GM19452 (cell line): ENCODE measurements around the gene SUGP2.

Experiments used
- ATAC-seq: cut with Tn5 transposase; IDR thresholded peaks from one replicate; pipeline ENCODE4 v1.9.1; 2021; ENCODE audit not compliant: unreplicated experiment

The SUGP2 gene

DNA sequence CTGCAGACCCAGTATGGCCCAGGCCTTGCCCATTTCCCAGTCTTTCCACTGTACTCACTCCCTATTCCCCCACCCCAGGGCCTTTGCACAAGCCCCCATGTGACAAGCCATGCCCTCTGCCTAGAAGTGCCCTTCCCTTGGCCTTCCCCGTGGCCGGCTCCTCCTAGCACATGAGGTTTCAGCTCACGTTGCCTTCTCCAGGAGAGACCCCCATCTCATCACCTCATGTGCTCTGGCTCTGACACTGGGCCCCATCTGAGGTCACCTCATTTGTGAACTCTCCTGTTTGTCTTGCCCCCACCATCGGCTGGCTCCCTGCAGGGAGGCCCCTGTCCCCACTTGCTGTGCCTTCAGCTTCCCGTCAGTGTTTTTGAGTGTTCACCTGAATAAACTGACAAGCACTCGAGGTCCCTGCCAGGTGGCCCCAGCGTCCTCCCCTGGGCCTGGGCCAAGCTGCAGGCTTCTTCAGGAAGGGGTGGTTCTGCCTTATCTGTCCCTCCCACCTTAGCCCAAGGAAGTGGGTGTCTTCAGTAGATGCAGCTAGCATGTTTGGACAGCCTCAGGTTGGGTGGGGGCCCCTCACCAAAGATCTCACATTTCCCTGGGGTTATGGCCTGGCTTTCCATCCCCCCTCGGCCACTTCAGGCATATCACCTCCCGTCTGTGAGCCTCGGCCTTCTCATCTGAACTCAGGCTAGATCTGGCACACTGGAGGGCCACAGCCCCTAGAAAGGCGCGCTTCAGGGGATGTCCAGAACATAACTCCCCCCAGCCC lies 26.7 kb upstream of the SUGP2 start:
- ATAC-seq, result no peak

GRCh38 chr19:19059018-19059836 lies 25.9 kb upstream of the SUGP2 start:
- no peak for ATAC-seq

DNA sequence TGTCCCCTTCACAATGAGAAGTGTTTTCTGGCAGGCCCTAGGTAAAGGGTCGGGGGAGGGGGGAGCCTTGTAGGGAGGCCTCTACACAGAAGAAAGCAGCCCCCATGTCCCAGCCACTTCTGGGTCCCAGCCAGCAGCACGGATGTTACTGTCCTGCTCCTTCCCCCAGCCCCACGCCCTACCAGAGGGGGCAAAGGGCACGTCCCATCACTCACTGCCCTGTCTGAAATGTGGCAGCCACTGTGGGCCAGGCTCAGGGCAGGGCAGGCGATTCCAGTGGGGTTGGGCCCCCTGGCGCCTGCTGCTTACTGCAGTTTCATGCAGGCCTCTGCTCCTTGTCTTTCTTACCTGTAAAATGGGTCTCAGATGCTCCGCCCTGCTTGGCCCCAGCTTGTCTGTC lies 24.4 kb upstream of the SUGP2 start:
- ATAC-seq, result no peak

GRCh38 chr19:19057317-19057716 lies 24.0 kb upstream of the SUGP2 start:
- ATAC-seq, result no peak

DNA sequence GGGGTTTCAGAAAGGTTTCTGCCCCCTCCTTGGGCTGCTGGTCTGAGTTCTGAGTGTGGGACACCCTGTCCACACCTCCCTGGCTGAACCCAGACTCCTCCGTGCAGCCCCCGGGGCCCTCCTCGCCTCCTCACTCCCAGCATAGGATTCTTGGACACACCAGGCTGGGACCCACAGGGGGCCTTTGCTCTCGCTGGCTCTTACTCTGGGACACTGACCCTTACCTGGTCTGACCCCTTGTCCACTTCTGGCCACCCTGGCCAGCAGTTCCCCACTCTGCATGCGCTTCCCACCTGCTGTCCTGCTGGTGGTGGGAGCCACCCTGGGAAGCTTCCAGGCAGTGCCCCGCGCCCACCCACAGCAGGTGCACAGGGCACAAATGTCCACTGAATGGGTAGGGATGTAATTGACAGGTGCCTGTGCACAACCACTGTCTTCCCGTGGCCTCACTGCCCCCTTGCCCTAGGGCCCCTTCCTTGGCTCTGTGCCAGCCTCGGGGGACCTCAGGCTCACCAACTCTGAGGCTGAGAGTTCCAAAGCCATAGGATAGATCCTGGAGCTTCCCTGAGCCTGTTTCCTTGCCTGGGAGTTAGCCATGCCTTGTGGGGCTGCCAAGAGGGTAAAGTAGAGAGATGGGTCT lies 23.4 kb upstream of the SUGP2 start:
- ATAC-seq, result no peak

GRCh38 chr19:19055701-19056100 lies 22.4 kb upstream of the SUGP2 start:
- ATAC-seq, result no peak

DNA sequence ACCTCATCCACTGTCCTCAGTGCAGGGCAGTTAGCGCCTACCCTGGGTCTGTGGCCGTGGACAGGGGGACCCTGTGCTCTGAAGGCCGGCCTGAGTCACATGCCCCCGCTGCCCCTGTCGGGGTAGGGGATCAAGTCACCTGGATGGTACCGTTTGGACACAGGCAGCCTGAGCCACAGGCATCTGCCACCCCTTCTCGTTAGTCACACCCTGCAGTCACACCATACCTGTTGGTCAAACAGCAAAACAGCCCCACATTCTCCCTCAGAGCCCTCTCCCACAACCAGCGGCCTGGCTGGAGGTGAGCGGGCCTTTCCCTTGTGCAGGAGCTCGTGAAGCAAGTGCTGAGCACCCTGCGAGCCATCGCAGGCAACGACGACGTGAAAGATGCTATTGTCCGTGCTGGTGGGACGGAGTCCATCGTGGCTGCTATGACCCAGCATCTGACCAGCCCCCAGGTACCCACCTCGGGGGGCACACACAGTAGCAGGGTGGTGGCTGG lies 21.7 kb upstream of the SUGP2 start:
- no peak for ATAC-seq

DNA sequence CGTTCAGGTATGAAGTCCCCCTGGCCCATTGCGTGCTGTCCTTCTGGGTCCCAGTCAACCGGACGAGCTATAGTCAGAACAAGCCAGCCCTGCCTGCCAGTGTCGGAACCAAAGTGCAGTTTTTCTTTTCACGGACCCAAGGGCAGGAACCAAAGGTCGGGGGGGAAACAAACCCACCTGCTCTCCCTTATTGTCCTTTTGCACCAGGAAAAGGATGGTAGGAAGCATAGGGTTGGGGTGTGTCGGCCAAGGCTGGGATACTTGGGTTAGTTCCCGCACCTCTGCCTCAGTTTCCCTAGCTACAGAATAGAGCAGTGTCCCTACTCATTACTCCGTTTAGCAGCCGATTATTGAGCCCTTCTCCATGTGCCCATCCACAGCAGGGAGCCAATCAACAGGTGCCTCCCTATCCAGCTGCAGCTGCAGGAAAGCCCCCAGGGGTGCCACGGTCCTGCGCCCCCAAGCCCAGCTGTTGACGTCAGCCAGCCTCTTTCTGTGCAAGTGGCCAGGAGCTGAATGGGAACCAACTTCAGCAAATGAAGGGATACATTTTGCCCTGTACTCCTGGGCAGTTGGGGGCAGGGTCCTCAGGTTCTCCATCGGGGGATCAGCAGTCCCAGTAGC lies 21.1 kb upstream of the SUGP2 start:
- no peak for ATAC-seq

GRCh38 chr19:19053508-19054314 lies 20.4 kb upstream of the SUGP2 start:
- no peak for ATAC-seq

DNA sequence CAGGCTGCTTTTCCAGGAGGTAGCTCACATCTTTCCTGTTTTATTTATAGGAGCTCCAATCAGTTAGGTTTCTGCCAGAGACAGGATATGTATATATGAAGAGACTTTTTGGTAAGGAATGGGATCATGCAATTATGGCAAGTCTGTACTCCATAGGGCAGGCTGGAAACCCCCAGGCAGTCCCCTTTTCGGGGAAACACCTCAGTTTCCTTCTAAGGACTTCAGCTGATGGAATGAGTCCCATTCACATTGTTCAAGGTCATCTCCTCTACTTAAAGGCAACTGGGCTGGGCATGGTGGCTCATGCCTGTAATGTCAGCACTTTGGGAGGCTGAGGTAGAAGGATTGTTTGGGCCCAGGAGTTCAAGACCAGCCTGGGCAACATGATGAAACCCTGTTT lies 19.6 kb upstream of the SUGP2 start:
- ATAC-seq, result no peak

DNA sequence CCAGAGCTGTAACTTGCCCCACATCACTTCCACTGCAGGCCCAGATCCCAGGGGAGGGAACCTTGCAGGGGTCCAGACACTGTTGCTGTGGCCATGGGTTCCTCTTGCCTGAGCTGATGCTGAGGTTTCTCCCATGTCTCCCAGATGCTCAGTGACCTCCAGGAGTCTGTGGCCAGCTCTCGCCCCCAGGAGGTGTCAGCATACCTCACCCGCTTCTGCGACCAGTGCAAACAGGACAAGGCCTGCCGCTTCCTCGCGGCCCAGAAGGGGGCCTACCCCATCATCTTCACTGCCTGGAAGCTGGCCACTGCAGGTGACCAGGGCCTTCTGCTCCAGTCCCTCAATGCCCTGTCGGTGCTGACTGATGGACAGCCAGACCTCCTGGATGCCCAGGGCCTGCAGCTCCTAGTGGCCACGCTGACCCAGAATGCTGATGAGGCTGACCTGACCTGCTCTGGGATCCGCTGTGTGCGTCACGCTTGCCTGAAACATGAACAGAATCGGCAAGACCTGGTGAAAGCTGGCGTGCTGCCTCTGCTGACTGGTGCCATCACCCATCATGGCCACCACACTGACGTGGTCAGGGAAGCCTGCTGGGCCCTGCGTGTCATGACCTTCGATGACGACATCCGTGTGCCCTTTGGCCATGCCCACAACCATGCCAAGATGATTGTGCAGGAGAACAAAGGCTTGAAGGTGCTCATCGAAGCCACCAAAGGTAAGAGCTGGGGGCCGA lies 18.3 kb upstream of the SUGP2 start:
- ATAC-seq, result no peak

DNA sequence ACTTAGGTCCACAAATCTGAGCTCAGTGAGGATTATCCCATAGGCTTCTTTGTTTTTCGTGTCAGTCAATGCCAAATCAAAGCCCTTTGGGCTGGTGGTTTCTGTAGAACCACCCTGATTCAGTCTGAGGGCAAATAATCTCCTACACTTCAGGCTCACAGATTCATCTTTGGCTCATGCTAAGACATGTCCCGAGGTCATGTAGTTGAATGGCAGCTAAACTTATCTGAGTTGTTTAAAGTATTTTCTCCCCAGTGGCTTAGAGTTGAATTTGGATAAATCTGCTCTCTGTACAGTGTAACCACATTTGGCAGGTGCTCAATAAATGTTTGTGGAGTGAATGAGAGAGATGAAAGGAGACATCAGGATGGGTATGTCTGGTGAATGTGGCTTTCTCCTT lies 17.4 kb upstream of the SUGP2 start:
- ATAC-seq, result no peak

DNA sequence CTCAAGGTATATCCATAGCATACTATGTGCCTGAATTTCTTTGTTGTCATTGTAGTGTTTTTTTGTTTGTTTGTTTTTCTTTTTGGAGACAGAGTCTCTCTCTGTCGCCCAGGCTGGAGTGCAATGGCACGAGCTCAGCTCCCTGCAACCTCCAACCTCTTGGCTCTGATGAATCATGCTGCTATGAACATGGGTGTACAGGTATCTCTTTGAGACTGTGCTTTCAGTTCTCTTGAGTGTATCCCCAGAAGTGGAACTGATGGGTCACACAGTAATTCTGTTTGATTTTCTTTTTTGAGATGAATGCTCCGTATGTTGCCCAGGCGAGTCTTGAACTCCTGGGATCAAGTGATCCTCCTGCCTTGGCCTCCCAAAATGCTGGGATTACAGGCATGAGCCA lies 16.8 kb upstream of the SUGP2 start:
- no peak for ATAC-seq

DNA sequence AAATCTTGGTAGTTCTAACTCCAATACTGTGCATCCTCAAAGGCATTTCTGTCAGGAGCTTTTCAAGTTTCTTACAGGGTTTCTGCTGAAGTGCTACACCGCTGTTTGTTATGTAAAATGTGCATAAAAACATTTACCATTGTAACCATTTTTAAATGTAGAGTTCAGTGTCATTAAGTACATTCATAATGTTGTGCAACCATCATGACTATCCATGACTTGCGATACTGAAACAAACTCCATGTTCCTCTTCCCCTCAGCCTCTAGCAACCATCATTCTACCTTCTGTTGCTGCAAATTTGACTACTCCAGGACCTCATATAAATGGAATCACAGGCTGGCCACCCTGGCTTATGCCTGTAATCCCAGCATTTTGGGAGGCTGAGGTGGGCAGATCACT lies 16.1 kb upstream of the SUGP2 start:
- no peak for ATAC-seq

DNA sequence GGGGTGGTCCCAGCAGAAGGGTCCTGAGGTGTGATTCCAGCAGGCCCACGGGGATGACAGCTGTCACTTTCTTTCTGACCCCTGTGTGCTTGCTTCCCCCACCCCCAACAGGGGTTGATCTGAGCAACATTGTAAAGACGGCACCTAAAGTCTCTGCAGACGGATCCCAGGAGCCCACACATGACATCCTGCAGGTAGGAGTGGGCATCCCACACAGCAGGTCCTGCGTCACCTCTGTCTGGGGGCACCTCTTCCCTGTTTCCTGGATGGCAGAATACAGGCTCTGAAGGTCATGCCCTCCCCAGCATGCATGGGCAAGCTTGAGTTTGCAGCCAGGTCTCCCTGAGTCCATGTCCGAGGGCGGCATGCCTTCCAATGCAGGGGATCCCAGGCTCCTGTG lies 10.6 kb upstream of the SUGP2 start:
- no peak for ATAC-seq

DNA sequence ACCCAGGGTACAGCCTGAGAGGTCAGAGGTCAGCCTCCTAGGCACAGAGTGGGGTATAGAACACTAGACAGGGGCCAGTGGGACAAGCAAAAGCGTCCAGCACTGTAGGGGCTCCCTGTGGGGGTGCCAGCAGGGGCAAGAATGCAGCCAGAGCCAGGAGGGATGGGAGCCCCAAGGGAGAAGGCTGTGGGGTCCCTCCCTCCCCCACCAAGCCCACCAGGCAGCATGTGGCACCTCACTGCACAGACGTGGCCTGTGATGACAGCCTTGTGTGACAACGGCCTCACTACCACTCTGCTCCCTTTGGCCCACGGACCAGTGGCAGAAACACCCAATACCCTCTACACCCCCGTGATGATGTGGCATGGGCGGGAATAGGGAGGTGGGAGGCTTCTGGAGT lies 10.2 kb upstream of the SUGP2 start:
- ATAC-seq, result no peak

GRCh38 chr19:19042732-19043280 lies 9.5 kb upstream of the SUGP2 start:
- no peak for ATAC-seq

DNA sequence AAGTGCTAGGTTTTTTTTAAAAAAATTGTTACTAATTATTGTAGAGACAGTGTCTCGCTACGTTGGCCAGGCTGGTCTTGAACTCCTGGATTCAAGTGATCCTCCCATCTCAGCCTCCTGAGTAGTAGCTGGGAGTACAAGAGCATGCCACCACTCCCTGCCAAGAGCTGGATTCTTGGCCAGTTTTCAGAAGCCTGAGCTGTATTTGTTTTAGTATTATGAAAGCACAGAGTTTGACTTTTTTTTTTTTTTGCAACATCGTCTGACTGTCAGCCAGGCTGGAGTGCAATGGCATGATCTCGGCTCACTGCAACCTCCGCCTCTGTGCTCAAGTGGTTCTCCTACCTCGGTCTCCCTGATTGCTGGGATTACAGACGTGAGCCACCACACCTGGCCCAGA lies 7.1 kb upstream of the SUGP2 start:
- no peak for ATAC-seq

GRCh38 chr19:19039901-19040300 lies 6.6 kb upstream of the SUGP2 start:
- no peak for ATAC-seq

DNA sequence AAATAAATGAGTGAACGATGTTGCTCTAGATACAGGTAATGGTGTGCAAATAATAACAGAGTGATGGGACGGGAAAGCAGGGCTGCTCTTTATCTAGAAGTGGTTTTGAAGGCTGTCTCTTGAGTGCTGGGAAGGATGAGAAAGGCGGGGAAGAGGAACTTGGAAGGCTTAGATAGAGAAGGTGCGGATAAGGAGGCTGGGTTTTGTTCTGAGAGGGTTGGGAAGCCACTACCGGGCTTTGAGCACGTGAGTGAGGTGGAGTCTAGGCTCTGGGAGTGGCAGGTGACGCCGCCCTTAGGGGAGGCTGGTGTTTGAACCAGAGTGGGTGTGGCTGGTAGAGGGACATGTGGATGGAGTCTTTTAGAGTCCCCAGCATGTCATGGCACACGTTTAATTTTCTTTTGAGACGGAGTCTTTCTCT lies 897 bp upstream of the SUGP2 start:
- peak; percentile 35 for ATAC-seq
